Activated CD8-positive, alpha-beta memory T cell treated with anti-CD3 and anti-CD28 coated beads for 4 hours (primary cell): ENCODE data around the gene SSBP3.

Experiments
- DNase-seq, 2 donors: peaks; one replicate each; pipeline ENCODE4 v3.0.0-alpha.2; 2020; ENCODE audit warnings: low read depth in 2 of 2

SSBP3 gene

DNA sequence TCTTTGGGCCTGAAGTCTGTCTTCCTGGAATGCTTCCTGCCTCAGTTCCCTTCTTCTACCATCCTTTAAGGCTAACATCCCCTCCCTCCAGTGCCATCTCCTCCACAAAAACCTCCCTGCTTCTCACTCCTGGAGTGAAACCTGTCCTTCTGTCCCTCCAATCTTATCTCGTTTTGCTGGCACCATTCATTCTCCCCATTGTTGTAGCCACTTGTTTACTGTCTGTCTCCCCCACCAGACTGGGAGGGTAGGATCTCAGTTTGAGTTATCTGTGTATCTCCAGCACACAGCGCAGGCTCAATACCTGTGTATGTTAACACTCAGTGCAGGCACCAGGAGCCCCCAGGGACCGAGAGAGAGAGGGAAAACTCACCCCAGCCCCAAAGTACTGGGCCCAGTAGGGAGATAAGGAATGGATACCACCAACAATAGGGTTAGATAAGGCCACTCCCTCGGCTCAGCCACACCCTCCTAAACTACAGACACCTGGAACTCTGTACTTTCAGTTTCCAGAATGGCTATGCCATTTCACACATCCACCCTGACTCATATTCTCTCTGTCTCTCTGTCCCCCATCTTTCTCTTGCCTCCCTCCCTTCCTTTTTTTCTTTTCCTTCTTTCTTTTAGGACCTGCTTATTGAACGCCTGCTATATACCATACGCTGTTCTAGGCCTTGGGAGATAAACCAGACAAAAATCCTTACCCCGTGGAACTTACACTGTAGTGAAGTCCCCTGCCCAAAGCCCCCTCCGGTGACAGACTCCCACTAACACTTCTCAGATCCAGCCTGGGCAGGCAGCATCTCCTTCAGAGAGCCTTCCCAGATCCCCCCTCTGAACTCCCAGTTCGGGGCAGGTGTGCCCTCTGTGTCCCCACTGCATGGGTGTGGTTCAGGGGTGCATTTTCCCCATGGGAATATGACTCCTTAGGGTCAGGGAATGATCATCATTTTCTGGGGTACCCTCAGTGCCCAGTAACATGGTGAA, 3.3 kb upstream of the SSBP3 start:
- no peak for DNase-seq

- DNase-seq: no peak
These were observed 2.2 kb upstream of the SSBP3 start for GRCh38 chr1:54408147-54409066.

DNA sequence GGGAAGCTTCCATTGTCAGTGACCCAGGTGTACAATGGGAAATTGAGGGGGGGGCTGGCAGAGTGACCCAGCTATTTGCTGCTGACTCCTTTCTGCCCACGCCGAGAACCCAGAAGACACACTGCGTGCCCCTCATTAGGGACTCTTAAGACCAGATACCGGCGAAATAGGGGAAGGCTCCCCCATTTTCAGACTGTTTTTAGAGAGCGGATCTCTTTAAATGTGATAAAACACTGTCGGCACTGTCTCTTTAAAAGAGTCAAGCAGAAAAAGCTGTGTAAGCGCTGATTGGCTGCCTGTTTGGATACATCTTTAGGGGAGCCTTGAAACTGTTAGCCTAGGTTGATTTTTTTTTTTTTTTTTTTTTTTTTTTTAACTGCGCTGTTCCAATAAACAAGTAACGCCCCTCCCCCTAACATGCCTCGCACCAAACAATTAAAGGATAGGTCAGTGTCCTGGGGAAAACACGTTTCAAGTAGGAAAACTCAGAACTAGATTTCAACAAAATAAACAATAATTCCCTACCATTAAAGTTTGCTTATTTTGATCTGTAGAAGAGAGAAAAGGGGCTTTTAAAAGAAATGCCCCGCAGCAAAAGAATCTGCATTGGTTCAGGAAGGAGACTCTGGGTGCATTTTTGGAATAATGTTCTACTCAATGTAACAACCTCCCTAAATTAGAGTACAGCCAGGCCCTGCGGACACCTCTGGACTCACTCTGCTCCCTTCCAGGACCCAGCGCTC, 1.4 kb upstream of the SSBP3 start:
- DNase-seq: peak; percentile 26 to 63

GRCh38 chr1:54407154-54407403, 885 bp upstream of the SSBP3 start:
- DNase-seq: no peak

GRCh38 chr1:54405898-54406293, 298 bp downstream of the SSBP3 start:
- DNase-seq: no peak

- no peak for DNase-seq
These were observed 976 bp downstream of the SSBP3 start for GRCh38 chr1:54404939-54405897.

GRCh38 chr1:54404263-54404662, 1.9 kb downstream of the SSBP3 start:
- DNase-seq: no peak

GRCh38 chr1:54403808-54404261, 2.4 kb downstream of the SSBP3 start:
- no peak for DNase-seq

- DNase-seq: no peak
These were observed 2.8 kb downstream of the SSBP3 start for GRCh38 chr1:54403405-54403804.

DNA sequence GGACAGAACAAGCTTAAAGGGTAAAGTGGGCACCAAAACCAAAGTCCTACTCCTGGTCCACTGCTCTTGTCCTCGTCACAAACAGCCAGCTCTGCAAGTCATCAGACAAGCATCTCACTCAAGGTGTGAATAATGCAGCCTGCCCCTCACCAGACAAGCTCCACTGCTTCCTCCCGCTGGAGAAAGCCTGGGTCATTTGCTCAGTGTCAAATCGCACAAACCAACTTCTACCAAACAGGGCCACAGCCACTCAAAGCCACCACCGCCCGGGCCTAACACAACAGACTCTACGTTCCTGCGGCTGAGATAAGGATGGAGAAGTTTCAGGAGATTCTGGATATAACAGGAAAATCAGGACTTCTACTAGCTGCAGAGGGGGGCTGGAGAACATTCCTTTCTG, 3.3 kb downstream of the SSBP3 start:
- DNase-seq: no peak

GRCh38 chr1:54401799-54402198, 4.4 kb downstream of the SSBP3 start:
- DNase-seq: no peak

DNA sequence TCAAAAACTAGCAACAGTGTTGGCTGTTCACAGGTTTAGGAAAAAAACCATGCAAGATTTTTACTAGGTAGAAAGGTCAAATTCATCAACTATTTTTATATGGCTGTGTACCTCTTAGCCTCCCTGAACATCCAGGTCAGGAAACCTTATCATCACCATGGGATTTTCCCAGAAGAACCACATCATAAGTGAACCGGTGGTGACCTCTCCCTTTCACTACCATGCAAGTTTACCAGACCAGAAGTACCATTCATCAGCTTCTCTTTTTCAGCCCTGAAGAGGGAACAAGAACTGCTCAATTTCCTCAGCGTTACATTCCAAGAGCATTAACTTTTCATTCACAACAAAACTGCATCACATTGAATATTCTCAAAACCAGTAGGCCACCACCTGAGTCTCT, 5.9 kb downstream of the SSBP3 start:
- DNase-seq: no peak

DNA sequence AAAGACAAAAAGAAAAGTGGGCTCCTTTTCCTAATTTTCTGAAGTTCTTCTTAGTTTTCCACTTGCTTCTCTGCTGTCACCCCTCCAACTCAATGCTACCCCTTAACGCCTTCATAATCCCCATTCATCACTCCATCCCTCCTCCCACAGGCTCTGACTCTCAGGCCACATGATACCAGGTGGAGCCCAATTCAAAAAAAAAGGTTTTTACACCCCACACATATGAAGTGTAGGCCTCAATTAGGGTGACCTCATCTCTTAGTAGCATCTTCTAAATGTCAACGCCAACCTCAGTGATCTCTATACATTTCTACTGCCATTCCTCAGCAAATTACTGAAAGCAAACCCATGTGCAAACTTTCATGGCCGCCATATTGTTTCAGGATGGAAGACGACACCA, 6.4 kb downstream of the SSBP3 start:
- DNase-seq: no peak

GRCh38 chr1:54398963-54399528, 7.1 kb downstream of the SSBP3 start:
- DNase-seq: no peak

DNA sequence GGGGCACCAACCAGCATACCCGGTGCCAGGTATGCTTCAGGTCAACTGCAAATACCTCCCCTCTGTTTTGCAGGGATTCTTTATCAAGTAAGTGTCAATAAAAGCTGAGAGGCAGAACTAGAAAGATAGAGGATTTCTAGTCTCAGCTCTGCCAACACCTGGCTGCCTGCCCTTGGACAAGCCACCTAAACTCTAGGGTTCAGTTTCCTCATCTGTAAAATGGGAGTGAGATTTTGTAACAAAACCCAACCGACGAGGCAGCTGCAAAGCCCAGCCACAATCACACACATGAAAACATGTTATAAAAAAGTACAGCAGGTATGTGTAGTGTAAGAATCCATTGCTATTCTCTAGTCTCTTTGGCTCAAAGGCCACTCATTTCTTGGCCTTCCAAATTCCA, 8.2 kb downstream of the SSBP3 start:
- no peak for DNase-seq

GRCh38 chr1:54397090-54397591, 9.1 kb downstream of the SSBP3 start:
- no peak for DNase-seq

- DNase-seq: no peak
These were observed 9.8 kb downstream of the SSBP3 start for GRCh38 chr1:54396261-54396933.

- DNase-seq: no peak
These were observed 10.8 kb downstream of the SSBP3 start for GRCh38 chr1:54395281-54395934.

DNA sequence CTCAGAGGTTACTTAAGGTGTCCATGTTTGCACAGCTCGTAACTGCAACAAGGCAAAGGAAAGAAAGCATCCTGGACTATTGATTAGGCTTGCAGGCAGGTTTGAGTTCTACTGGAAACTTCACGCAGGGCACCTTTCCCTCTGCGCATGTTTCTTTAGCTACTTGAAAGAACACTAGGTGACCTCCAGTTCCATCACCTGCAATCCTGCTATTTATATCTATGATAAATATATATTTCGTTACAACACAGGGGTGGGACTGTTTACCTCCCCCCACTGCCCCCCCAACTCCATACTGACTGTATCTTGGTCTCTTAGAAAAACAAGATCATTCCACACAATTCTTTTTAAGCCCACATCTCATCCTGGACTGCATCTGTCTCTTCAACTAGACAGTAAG, 12.1 kb downstream of the SSBP3 start:
- DNase-seq: no peak
